Activated naive CD4-positive, alpha-beta T cell treated with anti-CD3 and anti-CD28 coated beads, Interleukin-2, amount 10 ng/mL, durations not matched to agents 7 days and 5 days (primary cell): ENCODE measurements around the gene LEO1.

Source experiments
- CTCF ChIA-PET: fragments of 350-600 bp; sonication (Branson Sonifier 250); formaldehyde crosslinking; loops from one replicate; lab custom pipeline; 2021; ENCODE audit warnings: antibody characterized with exemption; lab: Charles Lee
- DNase-seq: peaks from one replicate; pipeline ENCODE4 v3.0.0-alpha.2; 2020
- H3K27ac Mint-ChIP-seq: one replicate; pipeline ENCODE4 v1.8.0; 2021; ENCODE audit warnings: mild to moderate bottlenecking, moderate library complexity, mixed read lengths
- H3K27me3 Mint-ChIP-seq: one replicate; pipeline ENCODE4 v1.8.0; 2021; ENCODE audit warnings: mild to moderate bottlenecking, mixed read lengths
- H3K36me3 Mint-ChIP-seq: one replicate; pipeline ENCODE4 v1.8.0; 2021; ENCODE audit warnings: mixed read lengths
- H3K4me1 Mint-ChIP-seq: one replicate; pipeline ENCODE4 v1.8.0; 2021; ENCODE audit warnings: mixed read lengths
- H3K4me3 Mint-ChIP-seq: one replicate; pipeline ENCODE4 v1.8.0; 2021; ENCODE audit warnings: mild to moderate bottlenecking, moderate library complexity, mixed read lengths
- H3K9me3 Mint-ChIP-seq: one replicate; pipeline ENCODE4 v1.8.0; 2021; ENCODE audit warnings: mixed read lengths

Gene LEO1

GRCh38 chr15:51936105-51936478, 35.5 kb downstream of the LEO1 start:
- no peak overlapping the region for H3K4me3 Mint-ChIP-seq

DNA sequence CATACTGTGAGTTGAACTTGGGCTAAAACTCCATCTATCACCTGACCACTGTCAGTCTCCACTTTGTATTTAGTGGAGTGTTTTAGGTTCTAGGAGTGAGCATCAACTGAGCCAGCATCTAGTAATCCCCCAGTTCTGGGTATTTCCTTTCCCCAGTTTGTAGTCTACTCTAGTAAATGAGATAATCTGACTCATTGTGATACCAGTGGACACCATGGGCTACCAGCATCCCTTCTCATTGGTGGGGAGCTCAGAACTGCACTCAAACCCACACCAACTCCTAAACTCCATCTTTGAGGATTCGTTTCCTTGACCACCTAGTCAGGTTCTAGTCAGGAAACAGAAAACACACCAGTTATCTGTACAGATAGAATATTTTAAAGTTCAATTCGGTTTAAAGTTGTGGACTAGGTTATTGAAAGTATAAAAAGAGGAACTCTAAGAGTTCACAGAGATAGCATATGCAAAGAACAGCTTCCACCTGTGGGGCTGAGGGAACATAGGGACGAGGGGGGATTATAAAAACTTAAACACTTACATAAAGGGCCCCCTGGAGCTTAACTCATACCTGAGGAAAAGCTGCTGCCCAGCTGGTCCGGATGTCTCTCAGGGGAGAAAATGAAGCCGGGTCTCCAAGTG, 36.0 kb downstream of the LEO1 start:
- H3K27me3 Mint-ChIP-seq, result no peaks in the 10 kb centered on the region
- no peak for DNase-seq
- H3K4me3 Mint-ChIP-seq, result no peak overlapping the region
- no peaks in the 10 kb centered on the region for H3K4me1 Mint-ChIP-seq
- no peak overlapping the region for H3K27ac Mint-ChIP-seq
- CTCF ChIA-PET, result interaction anchor here (0.7 to 1.3 kb wide), 2 partner anchors 273 to 292 kb away, joined by 3 read pairs; no protein-coding TSS in a partner anchor
- peaks cover 22% of the 10 kb centered on the region for H3K36me3 Mint-ChIP-seq
- H3K9me3 Mint-ChIP-seq, result no peaks in the 10 kb centered on the region

More at GRCh38 chr15:51936105-51936478, 35.5 kb downstream of the LEO1 start:
- peaks cover 22% of the 10 kb centered on the region for H3K36me3 Mint-ChIP-seq
- CTCF ChIA-PET, result interaction anchor here (1.3 kb wide), 1 partner anchor 291 kb away, joined by 3 read pairs; no protein-coding TSS in a partner anchor
- H3K27ac Mint-ChIP-seq, result no peak overlapping the region
- no peaks in the 10 kb centered on the region for H3K27me3 Mint-ChIP-seq
- no peaks in the 10 kb centered on the region for H3K9me3 Mint-ChIP-seq
- no peak for DNase-seq
- H3K4me1 Mint-ChIP-seq, result no peaks in the 10 kb centered on the region

DNA sequence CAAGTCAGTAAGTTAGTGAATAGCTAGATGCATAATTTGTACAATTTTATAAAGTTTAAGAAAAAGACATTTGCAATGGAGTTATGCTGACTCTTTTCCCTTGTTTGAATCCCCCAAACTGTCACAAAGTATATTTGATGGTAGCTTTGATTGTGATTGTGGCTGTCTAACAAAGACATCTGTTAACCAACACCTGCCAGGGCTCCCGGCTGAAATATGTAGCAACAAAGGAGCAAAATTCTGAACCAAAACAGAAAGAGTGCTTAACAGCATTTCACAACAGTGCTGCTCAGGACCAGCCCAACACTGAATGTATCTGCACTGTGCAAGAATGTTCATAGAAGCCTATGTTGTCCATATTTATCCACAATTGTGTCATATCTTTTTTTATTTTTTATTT, 39.4 kb downstream of the LEO1 start:
- peaks cover 18% of the 10 kb centered on the region for H3K36me3 Mint-ChIP-seq
- CTCF ChIA-PET, result interaction anchor here (1.0 kb wide), 1 partner anchor 146 kb away, joined by 3 read pairs; no protein-coding TSS in a partner anchor
- H3K27me3 Mint-ChIP-seq, result no peaks in the 10 kb centered on the region
- no peaks in the 10 kb centered on the region for H3K4me1 Mint-ChIP-seq
- H3K4me3 Mint-ChIP-seq, result no peak overlapping the region
- no peaks in the 10 kb centered on the region for H3K9me3 Mint-ChIP-seq
- H3K27ac Mint-ChIP-seq, result no peak overlapping the region
- no peak for DNase-seq

DNA sequence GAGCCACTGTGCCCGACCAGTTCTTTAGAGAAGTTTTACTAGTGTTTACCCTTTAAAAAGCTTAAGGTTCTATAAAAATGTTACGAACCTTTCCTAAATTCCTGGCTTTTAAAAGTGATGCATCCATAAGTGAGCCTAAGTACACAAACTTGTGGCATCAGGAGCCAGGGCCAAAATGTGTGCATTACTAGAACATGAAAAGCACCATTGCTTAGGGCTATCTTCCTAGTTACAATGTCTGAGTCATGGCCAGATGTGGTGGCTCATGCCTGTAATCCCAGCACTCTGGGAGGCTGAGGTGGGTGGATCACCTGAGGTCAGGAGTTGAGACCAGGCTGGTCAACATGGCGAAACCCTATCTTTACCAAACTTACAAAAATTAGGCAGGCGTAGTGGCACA, 39.9 kb downstream of the LEO1 start:
- Mint-ChIP-seq H3K9me3 (no peaks in the 10 kb centered on the region), H3K36me3 (peaks cover 18% of the 10 kb centered on the region), H3K27me3 (no peaks in the 10 kb centered on the region), H3K27ac (no peak overlapping the region), H3K4me1 (no peaks in the 10 kb centered on the region), H3K4me3 (no peak overlapping the region)
- CTCF ChIA-PET, result no interaction called here
- no peak for DNase-seq

DNA sequence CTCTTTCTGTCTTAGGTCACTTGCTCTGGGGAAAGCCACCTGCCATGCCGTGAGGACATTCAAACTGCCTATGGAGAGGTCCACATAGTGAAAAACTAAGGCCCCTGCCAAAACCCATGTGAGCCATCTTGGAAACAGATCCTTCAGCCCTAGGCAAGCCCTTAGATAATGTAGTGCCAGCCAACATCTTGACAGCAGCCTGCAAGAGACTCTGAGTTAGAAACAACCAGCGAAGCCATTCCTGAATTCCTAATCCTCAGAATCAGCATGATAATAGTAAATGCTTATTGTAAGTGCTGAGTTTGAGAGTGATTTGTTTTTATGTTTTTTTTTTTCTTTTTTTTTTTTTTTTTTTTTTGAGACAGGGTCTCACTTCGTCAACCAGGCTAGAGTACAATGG, 40.6 kb downstream of the LEO1 start:
- Mint-ChIP-seq H3K9me3 (no peaks in the 10 kb centered on the region), H3K27ac (no peak overlapping the region), H3K27me3 (no peaks in the 10 kb centered on the region), H3K4me1 (no peaks in the 10 kb centered on the region), H3K4me3 (no peak overlapping the region), H3K36me3 (peaks cover 16% of the 10 kb centered on the region)
- CTCF ChIA-PET, result interaction anchor here (0.9 kb wide), 1 partner anchor 13 kb away, joined by 3 read pairs; no protein-coding TSS in a partner anchor
- DNase-seq, result no peak

- H3K4me1 Mint-ChIP-seq, result no peaks in the 10 kb centered on the region
- no peaks in the 10 kb centered on the region for H3K9me3 Mint-ChIP-seq
- DNase-seq, result no peak
- CTCF ChIA-PET, result interaction anchor here (1.0 kb wide), 1 partner anchor 37 kb away, joined by 4 read pairs; no protein-coding TSS in a partner anchor
- peaks cover 25% of the 10 kb centered on the region for H3K36me3 Mint-ChIP-seq
- H3K27me3 Mint-ChIP-seq, result no peaks in the 10 kb centered on the region
- no peak overlapping the region for H3K27ac Mint-ChIP-seq
- H3K4me3 Mint-ChIP-seq, result no peak overlapping the region
These were observed 44.8 kb downstream of the LEO1 start for GRCh38 chr15:51926809-51927208.

- CTCF ChIA-PET, result no interaction called here
- H3K9me3 Mint-ChIP-seq, result no peaks in the 10 kb centered on the region
- H3K4me1 Mint-ChIP-seq, result no peaks in the 10 kb centered on the region
- no peak overlapping the region for H3K27ac Mint-ChIP-seq
- H3K4me3 Mint-ChIP-seq, result no peak overlapping the region
- no peaks in the 10 kb centered on the region for H3K27me3 Mint-ChIP-seq
- H3K36me3 Mint-ChIP-seq, result peaks cover 25% of the 10 kb centered on the region
- no peak for DNase-seq
These were observed 47.2 kb downstream of the LEO1 start for GRCh38 chr15:51924156-51925068.

DNA sequence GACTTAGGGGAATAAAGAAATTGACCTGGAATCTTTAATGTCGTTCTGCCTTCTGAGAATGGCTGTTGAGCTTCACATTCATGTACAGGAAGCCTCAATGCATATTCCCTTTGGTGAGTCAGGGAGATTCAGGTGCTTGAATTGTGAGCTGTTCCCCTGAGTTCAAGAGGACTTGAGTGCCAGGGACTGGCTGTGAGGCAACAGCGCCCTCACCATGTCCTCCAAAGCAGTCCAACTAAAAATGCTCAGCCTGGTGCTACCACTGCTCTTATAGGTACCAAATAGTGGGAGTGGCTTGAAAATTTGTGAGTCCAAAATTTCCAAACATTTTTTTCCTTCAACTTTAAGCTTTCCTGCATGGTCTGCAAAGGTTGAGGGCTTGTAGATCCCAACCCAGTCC, 54.1 kb downstream of the LEO1 start:
- H3K27ac Mint-ChIP-seq, result peak overlapping the region; percentile 28
- H3K36me3 Mint-ChIP-seq, result peaks cover 32% of the 10 kb centered on the region
- no peaks in the 10 kb centered on the region for H3K27me3 Mint-ChIP-seq
- DNase-seq, result peak; percentile 33
- H3K4me3 Mint-ChIP-seq, result no peak overlapping the region
- H3K9me3 Mint-ChIP-seq, result no peaks in the 10 kb centered on the region
- H3K4me1 Mint-ChIP-seq, result no peaks in the 10 kb centered on the region
- CTCF ChIA-PET, result interaction anchor here (0.6 to 2.2 kb wide), 7 partner anchors 12 to 268 kb away, joined by 3 to 11 read pairs (median 3); no protein-coding TSS in a partner anchor

- CTCF ChIA-PET, result interaction anchor here (1.0 kb wide), 1 partner anchor 259 kb away, joined by 3 read pairs; no protein-coding TSS in a partner anchor
- H3K9me3 Mint-ChIP-seq, result no peaks in the 10 kb centered on the region
- H3K4me1 Mint-ChIP-seq, result no peaks in the 10 kb centered on the region
- no peak for DNase-seq
- peaks cover 33% of the 10 kb centered on the region for H3K36me3 Mint-ChIP-seq
- H3K27me3 Mint-ChIP-seq, result no peaks in the 10 kb centered on the region
- no peak overlapping the region for H3K27ac Mint-ChIP-seq
- H3K4me3 Mint-ChIP-seq, result no peak overlapping the region
These were observed 59.0 kb downstream of the LEO1 start for GRCh38 chr15:51912528-51912927.

- no peak for DNase-seq
- Mint-ChIP-seq H3K27me3 (no peaks in the 10 kb centered on the region), H3K9me3 (no peaks in the 10 kb centered on the region), H3K4me1 (no peaks in the 10 kb centered on the region), H3K4me3 (no peak overlapping the region), H3K27ac (no peak overlapping the region), H3K36me3 (peaks cover 37% of the 10 kb centered on the region)
- CTCF ChIA-PET, result interaction anchor here (0.6 to 1.0 kb wide), 2 partner anchors 21 to 300 kb away, joined by 3 to 4 read pairs; no protein-coding TSS in a partner anchor
These were observed 62.0 kb downstream of the LEO1 start for GRCh38 chr15:51909584-51909983.

DNA sequence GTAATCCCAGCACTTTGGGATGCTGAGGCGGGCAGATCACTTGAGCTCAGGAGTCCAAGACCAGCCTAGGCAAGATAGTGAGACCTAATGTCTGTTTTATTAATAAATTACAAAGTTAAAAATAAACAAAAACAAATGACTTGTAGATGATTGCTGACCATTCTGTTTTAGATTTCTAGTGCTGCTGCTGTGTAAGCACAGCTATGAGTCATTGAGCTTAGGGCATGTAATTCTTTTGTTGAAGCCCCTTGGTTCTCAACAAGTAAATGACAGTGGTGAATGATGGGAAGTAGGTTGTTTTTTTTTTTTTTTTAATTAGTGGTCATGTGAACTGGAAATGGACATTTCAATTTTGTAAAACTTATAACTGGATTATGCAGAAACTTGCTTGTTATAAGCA, 63.3 kb downstream of the LEO1 start:
- H3K36me3 Mint-ChIP-seq, result peaks cover 46% of the 10 kb centered on the region
- CTCF ChIA-PET, result interaction anchor here (1.5 kb wide), 1 partner anchor 19 kb away, joined by 3 read pairs; no protein-coding TSS in a partner anchor
- no peaks in the 10 kb centered on the region for H3K9me3 Mint-ChIP-seq
- no peak for DNase-seq
- H3K4me3 Mint-ChIP-seq, result no peak overlapping the region
- no peaks in the 10 kb centered on the region for H3K27me3 Mint-ChIP-seq
- H3K4me1 Mint-ChIP-seq, result no peaks in the 10 kb centered on the region
- no peak overlapping the region for H3K27ac Mint-ChIP-seq

DNA sequence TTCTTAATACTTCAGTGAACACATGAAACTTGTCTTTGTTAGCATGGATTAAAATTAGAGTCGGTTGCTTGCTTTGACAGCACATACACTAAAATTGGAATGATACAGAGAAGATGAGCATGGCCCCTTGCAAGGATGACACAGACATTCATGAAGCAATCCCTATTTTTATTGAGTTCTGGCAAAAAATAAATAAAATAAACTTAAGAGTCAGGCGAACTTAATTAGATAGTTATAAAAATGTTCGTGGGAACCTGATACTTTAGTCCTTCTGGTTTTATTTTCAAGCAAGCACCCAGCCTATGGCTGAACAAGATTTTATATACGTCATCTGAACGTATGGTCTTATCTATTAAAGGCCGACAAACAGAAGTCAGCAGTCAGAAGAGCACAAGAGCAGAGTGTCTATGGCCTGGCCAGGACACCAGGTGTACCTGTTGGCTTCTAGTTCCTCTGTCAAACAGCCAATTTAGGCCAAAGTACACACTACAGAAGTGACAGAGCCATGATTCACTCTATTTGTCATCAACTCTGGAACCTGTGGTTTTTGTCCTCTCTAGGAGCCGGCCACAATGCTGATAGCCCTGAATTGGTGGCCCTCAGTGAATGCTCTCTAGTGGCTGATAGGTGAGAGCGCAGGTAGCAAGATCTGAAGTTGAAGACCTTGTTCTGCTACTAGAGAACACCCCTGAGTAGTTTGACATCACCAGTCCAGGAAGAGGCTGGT, 64.3 kb downstream of the LEO1 start:
- Mint-ChIP-seq H3K27ac (no peak overlapping the region), H3K27me3 (no peaks in the 10 kb centered on the region), H3K4me3 (no peak overlapping the region), H3K4me1 (no peaks in the 10 kb centered on the region), H3K36me3 (peaks cover 45% of the 10 kb centered on the region), H3K9me3 (no peaks in the 10 kb centered on the region)
- DNase-seq, result no peak
- CTCF ChIA-PET, result interaction anchor here (1.4 to 1.6 kb wide), 3 partner anchors 14 to 271 kb away, joined by 3 to 4 read pairs (median 3); no protein-coding TSS in a partner anchor

DNA sequence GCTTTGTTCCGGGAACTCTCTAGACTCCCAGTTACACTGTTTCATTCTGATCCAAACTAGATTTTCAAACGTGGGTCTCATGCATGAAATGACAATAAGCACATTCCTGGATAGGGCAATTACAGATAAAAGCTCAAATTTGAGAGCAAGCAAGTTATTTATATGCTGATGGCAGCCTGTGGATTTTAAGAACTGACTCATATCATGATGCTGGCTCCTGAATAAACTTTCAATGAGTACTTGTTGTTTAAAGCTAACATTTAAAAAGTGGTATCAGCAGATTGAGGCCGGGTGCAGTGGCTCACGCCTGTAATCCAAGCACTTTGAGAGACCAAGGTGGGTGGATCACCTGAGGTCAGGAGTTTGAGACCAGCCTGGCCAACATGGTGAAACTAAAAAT, 66.6 kb downstream of the LEO1 start:
- no peaks in the 10 kb centered on the region for H3K9me3 Mint-ChIP-seq
- no peak for DNase-seq
- H3K4me3 Mint-ChIP-seq, result no peak overlapping the region
- H3K27me3 Mint-ChIP-seq, result no peaks in the 10 kb centered on the region
- CTCF ChIA-PET, result interaction anchor here (0.9 to 2.3 kb wide), 9 partner anchors 9 to 303 kb away, joined by 3 to 11 read pairs (median 4); no protein-coding TSS in a partner anchor
- H3K4me1 Mint-ChIP-seq, result no peaks in the 10 kb centered on the region
- no peak overlapping the region for H3K27ac Mint-ChIP-seq
- peaks cover 51% of the 10 kb centered on the region for H3K36me3 Mint-ChIP-seq
